Liver (tissue), 2 donors: ENCODE data around the gene NAT16.
A peak's percentile ranks its signal among the peaks of the same experiment; 100 is the strongest.

Source experiments
- MAX ChIP-seq: IDR thresholded peaks from 2 replicates; pipeline ENCODE4 v1.6.1; 2016; ENCODE audit warnings: antibody characterized with exemption
- TF ChIP-seq, protein P1 (sequence below): fragments of 150-350 bp; IDR thresholded peaks from 2 replicates; pipeline ENCODE4 v1.5.1; 2017; ENCODE audit warnings: improper control_type of control experiment, low read depth, low read length; ENCODE audit not compliant: missing input control
- donor health status: healthy.

DNA sequence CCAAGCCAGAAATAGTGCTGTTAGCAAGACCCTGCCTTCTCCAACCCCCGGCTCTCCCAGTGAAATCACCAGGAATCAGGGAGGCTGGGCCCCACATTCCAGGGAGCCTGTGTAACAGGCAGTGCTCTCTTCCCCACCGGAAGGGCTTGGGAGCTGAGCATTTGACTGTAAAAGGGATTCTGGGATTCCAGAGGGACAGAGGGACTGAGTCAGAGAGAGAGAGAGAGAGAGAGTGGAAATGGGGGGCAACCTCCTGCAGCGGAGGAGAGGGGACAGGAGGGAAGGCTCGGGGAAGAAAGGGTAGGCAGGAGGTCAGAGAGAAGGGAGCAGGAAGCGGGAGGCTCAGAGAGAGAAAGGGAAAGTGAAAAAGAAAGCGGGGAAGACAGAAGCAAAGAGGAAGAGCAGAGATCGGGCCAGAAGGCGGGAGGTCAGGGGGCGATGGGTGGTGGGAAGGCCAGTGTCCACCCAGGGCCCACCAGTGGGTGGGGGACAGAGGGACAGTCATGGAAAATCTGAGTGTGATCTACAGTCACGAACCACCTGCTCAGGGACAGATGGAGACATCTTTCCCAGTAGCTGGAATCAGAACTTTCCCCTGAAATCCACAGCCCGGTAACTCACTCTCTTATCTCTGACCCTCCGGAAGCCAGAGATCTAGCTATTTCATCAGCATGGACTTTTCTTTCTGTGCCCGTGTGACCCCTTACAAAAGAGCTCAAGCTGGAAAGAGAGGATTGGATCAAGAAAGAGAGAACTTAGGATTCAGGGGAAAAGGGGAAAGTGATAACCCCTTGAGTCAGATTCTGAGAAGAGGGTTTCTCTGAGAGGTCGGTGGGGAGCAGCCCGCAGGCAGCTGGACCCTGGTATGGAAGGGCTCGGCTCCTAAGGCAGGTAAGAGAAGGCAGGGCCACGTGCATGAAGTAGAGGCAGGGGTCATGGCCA lies 57.8 kb downstream of the NAT16 start:
- TF ChIP-seq, protein P1, sequence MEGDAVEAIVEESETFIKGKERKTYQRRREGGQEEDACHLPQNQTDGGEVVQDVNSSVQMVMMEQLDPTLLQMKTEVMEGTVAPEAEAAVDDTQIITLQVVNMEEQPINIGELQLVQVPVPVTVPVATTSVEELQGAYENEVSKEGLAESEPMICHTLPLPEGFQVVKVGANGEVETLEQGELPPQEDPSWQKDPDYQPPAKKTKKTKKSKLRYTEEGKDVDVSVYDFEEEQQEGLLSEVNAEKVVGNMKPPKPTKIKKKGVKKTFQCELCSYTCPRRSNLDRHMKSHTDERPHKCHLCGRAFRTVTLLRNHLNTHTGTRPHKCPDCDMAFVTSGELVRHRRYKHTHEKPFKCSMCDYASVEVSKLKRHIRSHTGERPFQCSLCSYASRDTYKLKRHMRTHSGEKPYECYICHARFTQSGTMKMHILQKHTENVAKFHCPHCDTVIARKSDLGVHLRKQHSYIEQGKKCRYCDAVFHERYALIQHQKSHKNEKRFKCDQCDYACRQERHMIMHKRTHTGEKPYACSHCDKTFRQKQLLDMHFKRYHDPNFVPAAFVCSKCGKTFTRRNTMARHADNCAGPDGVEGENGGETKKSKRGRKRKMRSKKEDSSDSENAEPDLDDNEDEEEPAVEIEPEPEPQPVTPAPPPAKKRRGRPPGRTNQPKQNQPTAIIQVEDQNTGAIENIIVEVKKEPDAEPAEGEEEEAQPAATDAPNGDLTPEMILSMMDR: no peak
- TF ChIP-seq MAX: peak; percentile 75
